GM18951 (cell line): ENCODE results near the gene LBHD2.
"Not testable (repeated sequence)": the region's sequence is repeated elsewhere in the genome, so short reads cannot be mapped to it uniquely, and the experiment has no call there.

Experiments
- POLR2A ChIP-seq: IDR thresholded peaks from 4 replicates; pipeline ENCODE4 v1.6.1; 2011; ENCODE audit warnings: mild to moderate bottlenecking; ENCODE audit not compliant: insufficient read length, insufficient read depth; ENCODE audit errors: extremely low read depth
- in situ Hi-C: fragments of 300-500 bp; cut with MboI; formaldehyde crosslinking; loops from one replicate; pipeline ENCODE4 v1.12.0; 2022; ENCODE audit warnings: low sequenced_read_pairs, mixed read lengths, inconsistent platforms; ENCODE audit not compliant: unreplicated experiment

The LBHD2 gene

DNA sequence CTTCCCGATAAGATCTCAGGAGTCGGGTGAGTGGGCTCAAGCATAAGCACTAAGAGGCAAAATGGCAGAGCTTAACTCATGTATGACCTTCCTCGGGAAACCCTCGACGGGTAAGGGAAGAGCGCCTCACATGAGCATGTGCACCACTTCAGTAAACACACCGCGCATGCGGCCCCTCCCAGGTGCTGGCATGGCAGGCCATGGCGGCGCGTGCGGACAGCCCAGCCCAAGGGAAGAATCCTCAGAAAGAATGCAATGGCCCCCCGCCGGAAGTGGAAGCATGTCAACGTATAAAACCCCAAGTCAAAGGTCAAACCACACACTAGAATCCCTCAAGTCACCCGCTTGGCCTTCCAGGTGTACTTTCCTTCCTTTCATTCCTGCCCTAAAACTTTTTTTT lies 32.6 kb downstream of the LBHD2 start:
- in situ Hi-C loops: no loop called here
- no peak for TF ChIP-seq POLR2A

DNA sequence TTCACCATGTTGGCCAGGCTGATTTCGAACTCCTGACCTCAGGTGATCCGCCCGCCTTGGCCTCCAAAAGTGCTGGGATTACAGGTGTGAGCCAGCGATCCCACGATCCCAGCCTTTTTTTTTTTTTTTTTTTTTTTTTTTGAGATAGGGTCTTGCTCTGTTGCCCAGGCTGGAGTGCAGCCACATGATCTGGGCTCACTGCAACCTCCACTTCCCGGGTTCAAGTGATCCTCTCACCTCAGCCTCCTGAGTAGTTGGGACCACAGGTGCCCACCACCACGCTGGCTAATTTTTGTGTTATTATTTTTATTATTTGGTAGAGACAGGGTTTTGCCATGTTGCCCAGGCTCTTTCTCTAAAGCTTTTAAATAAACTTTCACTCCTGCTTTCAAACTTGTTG lies 33.5 kb downstream of the LBHD2 start:
- in situ Hi-C loops: not testable (repeated sequence)

DNA sequence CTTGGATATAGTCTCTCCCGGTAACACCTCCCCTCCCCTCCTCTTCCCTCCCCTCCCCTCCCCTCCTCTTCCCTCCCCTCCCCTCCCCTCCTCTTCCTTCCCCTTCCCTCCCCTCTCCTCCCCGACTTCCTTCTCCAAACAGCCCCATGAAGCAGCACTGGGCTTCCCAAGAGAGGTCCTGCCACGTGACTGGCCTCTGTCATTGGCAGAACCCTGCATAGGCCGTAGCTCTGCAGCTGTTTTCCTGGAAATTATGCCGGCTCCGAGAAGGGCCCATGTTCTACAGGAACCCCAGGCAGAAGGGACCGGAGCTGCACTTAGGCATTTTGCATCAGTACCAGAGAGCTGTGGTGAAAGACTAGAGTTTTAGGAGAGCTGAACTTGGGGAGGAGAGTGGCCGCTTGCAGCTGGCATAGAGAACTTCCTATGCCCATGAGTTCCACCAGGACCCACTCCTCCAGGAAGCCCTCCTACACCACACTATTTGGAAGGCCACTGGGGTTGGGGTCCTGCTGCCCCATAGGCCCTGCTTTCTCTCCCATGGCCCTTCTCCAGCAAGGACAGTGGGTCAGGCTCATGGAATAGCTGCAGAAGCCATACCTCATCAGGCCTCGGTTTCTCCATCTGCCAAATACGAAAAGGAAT lies 34.1 kb downstream of the LBHD2 start:
- no peak for TF ChIP-seq POLR2A
- in situ Hi-C loops: no loop called here

DNA sequence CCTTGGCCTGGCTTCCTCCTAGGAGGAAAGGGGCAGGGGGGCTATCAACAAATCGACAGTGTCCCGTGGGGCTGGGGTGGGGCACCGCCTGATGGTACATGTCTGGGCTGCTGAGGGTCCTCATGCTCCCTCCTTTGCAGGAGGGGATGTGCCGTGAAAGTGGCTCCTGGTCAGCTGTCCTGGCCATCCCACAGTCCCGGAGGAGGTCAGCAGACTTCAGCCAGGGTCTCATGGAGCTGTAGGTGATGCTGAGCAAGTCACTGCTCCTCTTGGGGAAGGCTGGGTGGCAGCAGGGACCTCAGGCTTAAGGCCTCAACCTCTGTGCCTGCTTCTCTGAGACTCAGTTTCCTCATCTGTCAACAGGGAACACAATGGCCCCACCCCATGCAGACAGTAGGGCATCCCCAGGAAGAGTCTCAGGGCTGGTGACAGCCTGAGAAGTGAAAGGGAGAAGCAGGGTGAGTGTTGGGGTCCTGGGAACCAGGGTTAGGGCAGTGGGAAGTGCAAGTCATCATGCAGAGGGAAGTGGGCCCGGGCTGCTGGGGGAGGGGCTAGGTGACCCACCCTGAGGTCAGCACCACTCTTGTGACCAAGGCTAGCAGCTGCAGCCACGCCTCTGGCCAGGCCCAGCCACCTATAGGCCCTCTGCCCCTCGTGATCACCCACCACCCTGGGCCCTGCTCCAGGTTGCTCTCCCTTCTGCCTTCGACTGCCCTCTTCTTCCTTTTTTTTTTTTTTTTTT lies 34.8 kb downstream of the LBHD2 start:
- TF ChIP-seq POLR2A: no peak
- in situ Hi-C loops: no loop called here

DNA sequence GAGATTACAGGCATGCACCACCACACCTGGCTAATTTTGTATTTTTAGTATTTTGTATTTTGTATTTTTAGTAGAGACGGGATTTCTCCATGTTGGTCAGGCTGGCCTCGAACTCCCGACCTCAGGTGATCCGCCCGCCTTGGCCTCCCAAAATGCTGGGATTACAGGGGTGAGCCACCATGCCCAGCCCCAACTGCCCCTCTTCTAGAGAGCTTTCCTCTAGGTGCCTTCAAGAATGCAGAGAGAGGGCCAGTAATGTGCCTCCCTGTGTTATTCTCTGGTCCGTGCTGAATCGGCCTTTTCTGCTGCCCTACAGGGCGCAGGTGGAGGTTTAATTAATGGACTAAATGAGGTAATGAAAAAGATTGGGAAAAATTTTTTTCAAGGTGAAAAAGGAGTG lies 35.5 kb downstream of the LBHD2 start:
- in situ Hi-C loops: not testable (repeated sequence)

DNA sequence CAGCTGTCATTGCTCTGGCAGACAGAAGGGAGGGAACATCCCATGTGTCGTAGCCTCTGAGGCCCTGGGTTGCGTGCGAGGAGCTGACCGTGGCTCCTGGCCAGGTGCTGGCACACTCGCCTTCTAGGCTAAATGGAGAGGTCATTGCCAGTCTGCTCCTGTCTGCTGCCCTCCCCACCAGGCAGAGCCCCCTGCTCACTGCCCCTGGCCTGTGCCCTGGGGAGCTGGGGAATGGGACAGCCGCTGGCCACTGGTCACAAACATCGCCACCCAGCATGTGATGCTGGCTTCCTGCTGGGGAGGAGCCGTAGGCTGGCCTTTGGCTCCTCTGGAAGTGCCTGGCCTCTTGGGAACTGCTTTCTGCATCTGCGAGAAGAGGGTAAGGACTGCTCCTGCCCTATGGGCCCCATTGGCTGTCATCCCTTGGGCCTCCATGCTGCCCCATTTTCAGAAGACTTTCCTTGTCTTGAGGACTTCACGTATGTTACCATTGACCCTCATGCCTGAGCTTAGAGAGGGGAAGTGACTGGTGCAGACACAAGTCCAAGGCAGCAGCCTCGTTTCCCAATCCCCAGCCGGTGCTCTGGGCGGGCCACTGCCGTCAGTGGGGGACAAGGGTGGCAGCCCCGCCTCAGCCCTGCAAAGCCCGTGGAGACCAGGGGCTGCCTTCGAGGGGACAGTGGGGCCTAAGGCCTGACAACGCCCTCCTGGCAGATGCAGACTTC lies 37.3 kb downstream of the LBHD2 start:
- in situ Hi-C loops: no loop called here
- TF ChIP-seq POLR2A: no peak

DNA sequence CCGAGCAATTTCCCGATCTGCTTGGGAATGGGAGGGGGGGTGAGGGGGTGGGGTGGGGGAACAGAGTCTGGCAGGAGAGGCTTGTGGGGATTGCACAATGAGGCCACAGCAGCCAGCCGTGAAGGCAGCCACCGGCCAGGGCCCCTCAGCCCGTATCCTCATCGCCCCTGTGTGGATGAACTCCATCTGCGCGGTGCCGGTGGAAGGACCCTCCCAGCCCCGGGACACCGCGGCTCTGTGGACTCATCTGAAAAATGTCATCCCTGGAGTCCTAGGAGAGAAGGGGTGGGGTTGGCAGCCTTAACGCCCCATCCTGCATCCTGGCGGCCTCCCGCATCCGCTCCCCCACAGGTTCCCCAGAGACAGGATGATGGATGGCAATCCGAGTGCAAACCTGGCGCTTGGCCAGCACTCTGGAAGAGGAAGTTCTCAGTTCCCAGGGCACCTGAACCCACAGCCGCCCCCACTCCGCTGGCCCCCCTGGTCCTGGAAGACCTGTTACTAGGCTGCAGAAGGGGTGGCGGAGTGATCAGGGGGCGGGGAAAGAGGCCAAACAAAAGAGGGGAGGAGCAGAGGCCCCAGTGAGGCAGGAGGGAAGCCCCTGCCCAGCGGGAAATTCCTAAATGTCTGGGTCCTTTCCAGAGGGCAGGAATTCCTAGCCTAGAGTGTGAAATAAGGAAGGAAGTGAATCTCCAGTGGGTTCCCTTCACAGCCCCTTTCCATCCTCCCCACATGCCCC lies 38.0 kb downstream of the LBHD2 start:
- TF ChIP-seq POLR2A: no peak
- in situ Hi-C loops: no loop called here

DNA sequence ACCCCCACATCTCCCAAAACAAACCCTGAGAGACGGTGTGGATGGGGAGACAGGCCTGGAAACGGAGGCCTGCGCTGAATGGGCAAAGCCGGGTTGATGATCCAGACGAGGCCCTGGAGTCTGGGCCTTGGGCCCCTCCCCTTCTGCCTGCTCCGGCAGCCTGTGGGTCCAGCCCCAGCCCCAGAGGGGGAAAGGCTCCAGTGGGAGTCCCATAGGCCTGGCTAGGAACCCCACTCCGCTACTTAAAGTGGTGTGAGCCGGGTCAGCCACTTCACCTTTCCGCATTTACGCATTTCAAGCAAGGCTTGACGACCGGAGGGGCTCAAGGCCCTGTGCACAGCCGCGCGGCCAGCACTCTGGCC lies 38.6 kb downstream of the LBHD2 start:
- in situ Hi-C loops: no loop called here
- no peak for TF ChIP-seq POLR2A

DNA sequence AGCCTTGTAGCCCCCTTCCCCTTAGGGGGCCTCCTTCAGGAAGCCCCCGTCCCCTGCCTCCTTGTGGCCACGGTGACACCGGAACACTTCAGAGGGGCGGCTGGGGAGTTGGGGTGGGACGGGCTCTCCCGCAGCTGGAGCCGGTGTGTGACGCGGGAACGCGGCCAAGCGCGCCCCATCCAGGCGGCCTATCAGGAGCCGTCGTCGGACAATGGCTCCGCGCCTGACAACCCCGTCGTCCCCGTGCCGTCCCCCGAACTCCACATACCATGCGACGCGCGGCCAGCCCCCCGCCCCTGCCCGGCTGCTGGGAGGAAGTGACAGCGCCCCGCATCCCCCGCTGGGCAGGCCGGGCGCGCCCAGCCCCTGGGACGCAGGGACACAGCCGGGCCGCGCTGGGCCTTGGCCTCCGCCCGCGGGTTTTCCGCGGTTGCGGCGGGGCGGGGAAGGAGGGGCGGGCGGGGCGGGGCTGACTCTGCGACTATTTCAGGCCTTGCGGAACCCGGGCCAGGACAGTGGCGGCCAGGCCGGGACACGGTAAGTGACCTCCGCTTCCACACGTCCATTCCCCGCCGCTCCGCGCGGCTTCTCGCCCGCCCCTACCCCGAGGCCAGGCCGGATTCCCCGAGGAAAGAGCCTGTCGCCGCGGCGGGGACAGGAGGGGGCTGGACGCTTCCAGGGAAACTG lies 39.1 kb downstream of the LBHD2 start, which contains the start of gene TNFAIP2:
Gene TNFAIP2, plus strand, starts transcription at position 515 of the 687 bp plus-strand sequence. CDS start 2,997 bp downstream, outside the sequence.
- in situ Hi-C loops: no loop called here
- TF ChIP-seq POLR2A: peak; percentile 66

DNA sequence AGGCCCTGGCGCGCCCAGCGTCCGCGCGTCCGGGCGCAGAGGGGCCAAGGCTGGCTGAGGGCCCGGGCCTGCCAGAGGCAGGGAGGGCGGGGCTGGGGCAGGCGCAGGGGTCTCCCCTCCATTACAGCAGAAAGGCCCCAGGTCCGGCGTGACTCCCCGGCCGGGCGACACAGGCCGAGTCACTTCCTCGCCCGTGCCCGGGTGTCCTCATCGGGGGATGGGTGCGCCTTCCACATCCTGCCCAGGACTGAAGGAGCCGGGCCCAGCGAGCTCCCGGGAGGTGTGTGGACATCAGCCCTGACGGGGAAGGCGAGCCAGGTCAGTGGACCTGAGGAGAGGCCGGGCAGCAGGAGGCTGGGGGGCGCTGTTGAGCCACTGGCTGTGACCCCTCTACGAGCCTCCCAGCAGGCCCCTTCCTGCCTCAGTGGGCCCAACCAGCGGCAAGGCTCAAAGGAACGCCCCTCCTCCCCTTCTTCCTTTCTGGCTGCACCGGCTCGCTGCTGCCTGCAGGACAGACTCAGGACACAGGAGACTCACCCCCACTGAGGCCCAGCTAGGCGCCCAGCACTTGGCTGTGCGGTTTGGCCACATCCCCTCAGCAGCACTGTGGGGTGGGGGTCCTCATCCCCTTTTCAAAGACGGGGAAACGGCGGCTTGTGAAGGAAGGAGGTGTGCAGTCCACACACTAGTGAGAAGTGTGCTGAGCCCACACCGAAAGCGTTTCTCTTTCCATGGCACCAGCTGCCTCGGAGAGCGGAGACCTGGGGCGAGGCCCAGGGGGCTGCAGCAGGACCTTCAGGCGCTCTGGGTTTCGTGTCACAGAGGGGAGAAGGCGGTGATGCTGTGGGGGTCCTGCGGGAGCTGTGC lies 39.9 kb downstream of the LBHD2 start:
- in situ Hi-C loops: no loop called here
- TF ChIP-seq POLR2A: no peak

DNA sequence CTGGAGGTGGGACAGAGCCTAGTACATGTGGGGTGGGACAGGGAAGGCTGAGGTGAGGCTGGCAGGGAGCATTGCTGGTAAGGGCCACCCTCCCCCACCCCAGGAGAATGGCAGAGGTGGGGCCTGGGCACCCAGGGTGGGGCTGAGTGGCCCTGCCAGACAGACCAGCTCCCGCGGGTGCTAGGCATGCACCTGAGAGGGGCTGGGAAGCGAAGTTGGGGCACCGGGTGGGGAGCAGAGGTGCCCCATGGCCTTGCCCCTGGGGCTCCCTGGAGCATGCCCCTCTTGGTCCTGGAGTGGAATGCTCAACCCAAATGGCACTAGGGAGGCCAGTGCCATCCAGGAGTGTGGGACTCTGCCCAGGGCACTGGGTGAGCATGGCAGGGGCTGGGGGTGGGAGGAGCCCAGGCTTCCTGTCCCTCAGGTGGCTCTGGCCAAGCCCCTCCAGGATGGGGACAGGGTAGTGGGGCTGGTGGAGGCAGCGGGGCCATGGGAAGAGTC lies 40.5 kb downstream of the LBHD2 start:
- TF ChIP-seq POLR2A: no peak
- in situ Hi-C loops: no loop called here

DNA sequence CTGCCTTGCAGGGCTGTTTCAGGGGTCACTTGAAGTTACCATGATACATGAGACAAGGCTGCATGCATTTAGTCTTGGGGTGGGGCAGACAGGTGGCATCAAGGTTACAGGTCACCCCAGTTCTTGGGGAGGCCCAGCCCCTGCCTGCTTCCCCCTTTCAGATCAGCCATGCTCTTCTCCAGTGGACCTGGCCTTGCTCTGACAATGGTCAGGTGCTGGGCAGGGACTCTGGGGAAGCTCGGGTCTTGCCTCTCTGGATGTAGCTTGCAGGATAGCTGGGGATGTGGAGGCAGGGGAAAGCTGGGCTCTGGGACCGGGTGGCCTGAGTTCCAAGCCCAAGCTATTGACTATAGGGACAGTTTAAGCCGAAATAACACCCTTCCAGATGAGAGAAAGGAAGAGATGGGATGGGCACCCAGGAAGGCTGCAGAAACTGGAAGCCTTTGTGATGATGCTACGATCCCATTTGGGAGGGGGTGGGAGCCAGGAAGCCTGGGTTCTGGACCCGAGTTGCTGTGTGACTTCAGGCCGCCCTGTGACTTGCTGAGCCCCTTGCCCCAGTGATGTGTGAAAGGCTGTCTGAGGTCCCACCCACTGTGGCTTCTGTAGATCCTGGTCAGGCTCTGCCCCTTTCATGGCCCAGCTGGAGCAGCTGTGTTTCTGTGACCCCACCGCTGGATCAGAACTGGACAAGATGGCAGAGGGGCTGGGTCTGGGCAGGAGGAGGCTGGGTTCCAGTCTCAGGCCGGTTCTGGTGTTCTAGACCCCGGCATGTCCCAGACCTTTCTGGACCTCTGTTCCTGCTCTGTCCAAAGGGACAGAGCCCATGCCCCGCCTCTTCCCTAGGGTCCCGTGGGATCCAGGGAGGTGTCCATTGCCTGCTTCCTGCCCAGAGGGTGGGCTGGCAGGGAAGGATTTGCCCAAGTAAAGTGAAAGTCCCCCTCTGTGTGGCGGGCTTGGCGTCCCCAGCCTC lies 41.4 kb downstream of the LBHD2 start:
- in situ Hi-C loops: no loop called here
- TF ChIP-seq POLR2A: no peak
